T47D (cell line): ENCODE data around the gene PPP4R4.

Source experiments
- DNase-seq, 2 experiments: peaks; one replicate each; pipeline versions ENCODE4 v3.0.0 to v3.0.0-alpha.2; 2011 to 2012; ENCODE audit warnings: low read depth in 1 of 2, low spot score in 1 of 2
- JUND ChIP-seq: IDR thresholded peaks from 2 replicates; pipeline ENCODE4 v1.6.1; 2012; ENCODE audit warnings: low read depth
- in situ Hi-C: cut with HindIII; loops from 2 replicates; pipeline ENCODE4 v1.10.0; 2016; ENCODE audit warnings: low sequenced_read_pairs, low pct_unique_long_range_greater_than_20kb

PPP4R4 gene

GRCh38 chr14:94175011-94175745 is 1.1 kb downstream of the PPP4R4 start:
- DNase-seq: peak in 1 of 2 experiments; percentile 31
- TF ChIP-seq JUND: no peak
- in situ Hi-C loops: no loop called here

DNA sequence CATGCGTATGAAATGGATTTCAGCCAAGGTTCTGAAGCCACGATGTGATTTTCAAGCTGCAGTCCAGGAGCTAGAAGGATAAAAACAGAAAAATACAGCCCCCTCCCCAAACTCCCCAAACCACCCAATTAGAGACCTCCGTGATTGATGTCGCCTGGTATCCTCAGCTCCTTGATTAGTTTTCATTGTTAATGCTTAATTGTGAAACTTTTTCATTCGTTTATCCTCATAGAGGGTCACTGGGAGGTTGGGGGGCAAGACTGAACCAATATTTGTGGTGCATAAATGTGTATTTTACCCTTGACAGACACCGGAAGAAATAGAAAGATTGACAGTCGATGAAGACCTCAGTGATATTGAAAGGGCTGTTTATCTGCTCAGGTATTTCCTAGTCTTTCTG is 1.6 kb downstream of the PPP4R4 start:
- in situ Hi-C loops: no loop called here
- no peak for DNase-seq
- TF ChIP-seq JUND: no peak

DNA sequence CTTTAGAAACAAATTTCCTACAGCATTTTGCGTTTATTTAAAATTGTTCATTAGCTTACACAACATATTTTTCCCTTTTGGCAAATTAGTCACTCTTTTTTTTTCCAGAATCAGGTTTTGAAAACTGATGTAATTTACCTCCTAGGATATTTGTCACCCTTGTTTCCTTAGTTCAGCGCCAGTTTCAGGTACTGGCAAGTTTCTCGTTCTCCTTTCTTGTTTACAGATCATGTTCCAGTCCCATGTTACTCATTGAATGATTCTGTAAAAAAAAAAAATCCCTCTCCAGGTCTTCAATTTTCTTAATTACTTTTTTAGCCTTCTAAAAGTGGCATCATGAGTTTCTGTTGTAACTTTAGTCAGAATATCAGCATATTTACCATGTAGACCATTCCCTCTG is 2.7 kb downstream of the PPP4R4 start:
- no peak for DNase-seq
- in situ Hi-C loops: no loop called here
- no peak for TF ChIP-seq JUND

- no peak for DNase-seq
- in situ Hi-C loops: no loop called here
- TF ChIP-seq JUND: no peak
Observed at GRCh38 chr14:94177806-94178205, 3.7 kb downstream of the PPP4R4 start.

DNA sequence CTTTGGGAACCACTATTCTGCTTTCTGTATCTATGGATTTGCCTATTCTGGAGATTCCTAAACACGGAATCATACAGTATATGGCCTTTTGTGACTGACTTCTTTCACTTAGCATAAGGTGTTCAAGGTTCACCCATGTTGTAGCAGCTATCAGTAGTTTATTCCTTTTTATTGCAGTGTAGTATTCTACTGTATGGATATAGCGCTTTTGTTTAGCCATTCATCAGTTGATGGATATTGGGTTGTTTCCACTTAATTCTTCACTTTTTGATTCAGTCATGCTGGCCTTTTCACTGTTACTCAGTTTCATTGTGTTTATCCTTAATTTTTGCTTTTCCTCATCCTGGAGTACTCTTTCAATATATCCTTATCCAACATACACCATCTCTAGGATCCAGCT is 5.1 kb downstream of the PPP4R4 start:
- no peak for DNase-seq
- TF ChIP-seq JUND: no peak
- in situ Hi-C loops: no loop called here

GRCh38 chr14:94180655-94181271 is 6.6 kb downstream of the PPP4R4 start:
- TF ChIP-seq JUND: no peak
- in situ Hi-C loops: no loop called here
- DNase-seq: peak in 1 of 2 experiments; percentile 64

GRCh38 chr14:94181835-94182234 is 7.7 kb downstream of the PPP4R4 start:
- DNase-seq: no peak
- in situ Hi-C loops: no loop called here
- TF ChIP-seq JUND: no peak

DNA sequence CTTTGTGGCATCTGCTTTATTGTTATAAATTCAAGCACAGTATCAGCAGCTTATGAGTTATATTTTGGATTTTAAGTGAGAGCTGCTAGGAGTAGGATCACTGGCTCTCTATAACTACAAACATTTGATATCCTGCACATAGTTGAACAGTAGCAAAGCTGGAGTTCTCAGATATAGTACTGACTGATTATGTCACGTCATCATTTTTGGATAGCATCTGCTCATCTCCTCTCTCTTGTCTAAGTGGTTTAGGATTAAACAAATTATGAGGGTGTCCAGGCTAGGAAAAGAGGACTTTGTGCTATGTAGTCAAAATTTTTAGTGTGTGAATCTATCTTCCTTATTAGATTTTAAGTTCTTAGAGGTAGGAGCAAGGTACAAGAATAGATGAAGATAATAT is 18.4 kb downstream of the PPP4R4 start:
- DNase-seq: no peak

GRCh38 chr14:94193776-94194175 is 19.7 kb downstream of the PPP4R4 start:
- no peak for TF ChIP-seq JUND
- in situ Hi-C loops: no loop called here
- no peak for DNase-seq

More for the DNA sequence above, 18.4 kb downstream of the PPP4R4 start:
- TF ChIP-seq JUND: no peak
- in situ Hi-C loops: no loop called here

- in situ Hi-C loops: no loop called here
- TF ChIP-seq JUND: no peak
- no peak for DNase-seq
Observed at GRCh38 chr14:94196057-94196456, 21.9 kb downstream of the PPP4R4 start.

DNA sequence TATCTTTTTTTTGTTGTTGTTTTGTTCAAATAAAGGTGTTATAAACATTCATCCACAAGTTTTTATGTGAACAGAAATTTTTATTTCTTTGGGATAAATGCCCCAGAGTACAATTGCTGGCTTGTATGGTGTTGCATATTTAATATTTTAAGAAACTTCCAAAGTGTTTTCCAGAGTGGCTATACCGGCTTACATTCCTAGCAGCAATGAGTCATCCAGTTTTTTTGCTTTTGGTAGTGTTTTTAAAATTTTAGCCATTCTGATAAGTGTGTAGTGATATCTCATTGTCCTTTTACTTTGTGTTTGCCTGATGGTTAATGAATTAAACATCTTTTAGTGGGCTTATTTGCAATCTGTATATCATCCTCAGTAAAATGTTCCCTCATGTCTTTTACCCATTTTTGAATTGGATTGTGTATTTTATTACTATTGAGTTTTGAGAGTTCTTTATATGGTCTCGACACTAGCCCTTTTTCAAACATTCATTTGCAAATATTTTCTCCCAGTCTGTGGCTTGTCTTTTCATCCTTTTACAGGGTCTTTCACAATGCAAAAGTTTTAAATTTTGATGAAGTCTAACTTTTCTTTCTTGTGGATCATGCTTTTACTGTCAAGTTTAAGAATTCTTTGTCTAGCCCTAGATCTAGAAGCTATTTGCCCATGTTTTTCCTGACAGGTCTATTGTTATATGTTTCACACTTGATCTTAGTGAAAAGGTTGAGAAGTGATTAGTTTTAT is 29.5 kb downstream of the PPP4R4 start:
- in situ Hi-C loops: no loop called here
- DNase-seq: no peak
- TF ChIP-seq JUND: no peak

- TF ChIP-seq JUND: no peak
- in situ Hi-C loops: no loop called here
- DNase-seq: no peak
Observed at GRCh38 chr14:94213021-94213420, 38.9 kb downstream of the PPP4R4 start.

GRCh38 chr14:94213741-94214140 is 39.6 kb downstream of the PPP4R4 start:
- in situ Hi-C loops: no loop called here
- no peak for DNase-seq
- TF ChIP-seq JUND: no peak
